DMS79 treated with DMSO at 0.1 percent for 48 hours (cell line): ENCODE measurements around the gene TMEM94.

Experiments used
- DNase-seq: peaks from one replicate; lab custom pipeline; 2025; lab: John Stamatoyannopoulos, UW

The TMEM94 gene

GRCh38 chr17:75496005-75496404 lies 39.6 kb downstream of the TMEM94 start:
- no peak for DNase-seq

GRCh38 chr17:75498039-75498725 lies 41.7 kb downstream of the TMEM94 start:
- no peak for DNase-seq

GRCh38 chr17:75498726-75499213 lies 42.3 kb downstream of the TMEM94 start:
- no peak for DNase-seq

- no peak for DNase-seq
These were observed 43.0 kb downstream of the TMEM94 start for GRCh38 chr17:75499313-75500022.

GRCh38 chr17:75500419-75501216 lies 44.2 kb downstream of the TMEM94 start:
- DNase-seq = no peak

GRCh38 chr17:75501378-75502071 lies 45.1 kb downstream of the TMEM94 start:
- no peak for DNase-seq

GRCh38 chr17:75502072-75502720 lies 45.8 kb downstream of the TMEM94 start:
- DNase-seq = no peak

GRCh38 chr17:75502721-75503329 lies 46.4 kb downstream of the TMEM94 start:
- DNase-seq = no peak

GRCh38 chr17:75503337-75503950 lies 47.0 kb downstream of the TMEM94 start:
- no peak for DNase-seq

- DNase-seq = no peak
These were observed 47.5 kb downstream of the TMEM94 start for GRCh38 chr17:75503976-75504346.

- DNase-seq = no peak
These were observed 48.1 kb downstream of the TMEM94 start for GRCh38 chr17:75504347-75505151.

GRCh38 chr17:75505152-75505409 lies 48.6 kb downstream of the TMEM94 start:
- no peak for DNase-seq

- no peak for DNase-seq
These were observed 49.2 kb downstream of the TMEM94 start for GRCh38 chr17:75505640-75506039.

- DNase-seq = no peak
These were observed 49.7 kb downstream of the TMEM94 start for GRCh38 chr17:75506134-75506533.

GRCh38 chr17:75506888-75507287 lies 50.5 kb downstream of the TMEM94 start:
- DNase-seq = no peak

GRCh38 chr17:75507733-75508719 lies 51.6 kb downstream of the TMEM94 start:
- DNase-seq = no peak

GRCh38 chr17:75508931-75509361 lies 52.5 kb downstream of the TMEM94 start:
- DNase-seq = no peak

- no peak for DNase-seq
These were observed 53.3 kb downstream of the TMEM94 start for GRCh38 chr17:75509528-75510258.
